Neural cell (in vitro differentiated cells): Measurements from ENCODE around the gene ARID3A. TPM values are rescaled to one million over a fixed set of nuclear protein-coding genes. Genes with fewer than 3 reads are reported as not detected.

Source experiments
- H2AFZ ChIP-seq: fragments of 200-600, 300-800 bp; sonication (generic), shearing (Covaris generic); 2 replicates; pipeline ENCODE4 v1.6.0; 2014; ENCODE audit warnings: low read depth, mild to moderate bottlenecking, antibody characterized with exemption, low read length, moderate library complexity
- H3F3A ChIP-seq: fragments of 200-600 bp; shearing (Covaris generic); 2 replicates; pipeline ENCODE4 v1.6.1; 2016; ENCODE audit warnings: mild to moderate bottlenecking, moderate library complexity, mixed read lengths, antibody characterized with exemption, low read length; ENCODE audit not compliant: insufficient read depth, poor library complexity, severe bottlenecking
- H3K27ac ChIP-seq: fragments of 200-600, 300-800 bp; sonication (generic), shearing (Covaris generic); 2 replicates; pipeline ENCODE4 v1.5.1; 2014; ENCODE audit warnings: mild to moderate bottlenecking, low read length, moderate library complexity
- H3K27me3 ChIP-seq: fragments of 300-800, 200-600 bp; sonication (generic), shearing (Covaris generic); 2 replicates; pipeline ENCODE4 v1.6.0; 2014; ENCODE audit warnings: mild to moderate bottlenecking, low read depth, low read length, moderate library complexity; ENCODE audit not compliant: insufficient read depth
- H3K36me3 ChIP-seq: fragments of 300-800, 200-600 bp; sonication (generic), shearing (Covaris generic); 2 replicates; pipeline ENCODE4 v1.5.1; 2014; ENCODE audit warnings: mild to moderate bottlenecking, antibody characterized with exemption, low read length, moderate library complexity; ENCODE audit not compliant: insufficient read depth
- H3K4me2 ChIP-seq: fragments of 300-800, 200-600 bp; sonication (generic), shearing (Covaris generic); 2 replicates; pipeline ENCODE4 v1.6.0; 2014; ENCODE audit warnings: mild to moderate bottlenecking, low read length
- H3K4me3 ChIP-seq: fragments of 300-800, 200-600 bp; sonication (generic), shearing (Covaris generic); 2 replicates; pipeline ENCODE4 v1.5.1; 2014; ENCODE audit warnings: mild to moderate bottlenecking, low read length, moderate library complexity
- H3K79me2 ChIP-seq: fragments of 200-600 bp; shearing (Covaris generic); replicated peaks from 2 replicates; pipeline ENCODE4 v1.6.0; 2014; ENCODE audit warnings: mild to moderate bottlenecking, low read length, moderate library complexity; ENCODE audit not compliant: insufficient read depth
- H3K9ac ChIP-seq: fragments of 300-800, 200-600 bp; sonication (generic), shearing (Covaris generic); 2 replicates; pipeline ENCODE4 v1.6.1; 2016; ENCODE audit warnings: mild to moderate bottlenecking, low read length, mixed read lengths
- H3K9me2 ChIP-seq: fragments of 200-600 bp; shearing (Covaris generic); 2 replicates; pipeline ENCODE4 v1.6.1; 2016; ENCODE audit warnings: mild to moderate bottlenecking, low read length, mixed read lengths; ENCODE audit not compliant: insufficient read depth
- H3K9me3 ChIP-seq: fragments of 200-600, 300-800 bp; sonication (generic), shearing (Covaris generic); 2 replicates; pipeline ENCODE4 v1.6.1; 2016; ENCODE audit warnings: mild to moderate bottlenecking, mixed run types, low read length, moderate library complexity, mixed read lengths
- H4K20me1 ChIP-seq: fragments of 200-600 bp; shearing (Covaris generic); 2 replicates; pipeline ENCODE4 v1.6.1; 2016; ENCODE audit warnings: mild to moderate bottlenecking, mixed run types; ENCODE audit not compliant: insufficient read depth
- CTCF ChIP-seq: fragments of 450-650 bp; IDR thresholded peaks from 2 replicates; pipeline ENCODE4 v1.5.1; 2014; ENCODE audit warnings: antibody characterized with exemption, mild to moderate bottlenecking, moderate library complexity; ENCODE audit not compliant: poor library complexity, severe bottlenecking
- EP300 ChIP-seq: fragments of 450-650 bp; conservative IDR thresholded peaks from 2 replicates; pipeline ENCODE4 v1.6.1; 2014; ENCODE audit warnings: antibody characterized with exemption, mild to moderate bottlenecking, moderate library complexity; ENCODE audit not compliant: poor library complexity, severe bottlenecking
- EZH2 ChIP-seq: fragments of 200-600, 300-800 bp; shearing (Covaris generic), sonication (generic); IDR thresholded peaks from 2 replicates; pipeline ENCODE4 v1.6.1; 2014; ENCODE audit warnings: antibody characterized with exemption, low read length, borderline replicate concordance, mild to moderate bottlenecking; ENCODE audit not compliant: insufficient read depth, poor library complexity, severe bottlenecking
- MXI1 ChIP-seq: fragments of 450-650 bp; conservative IDR thresholded peaks from 2 replicates; pipeline ENCODE4 v1.6.1; 2014; ENCODE audit warnings: antibody characterized with exemption, mild to moderate bottlenecking; ENCODE audit not compliant: poor library complexity, severe bottlenecking
- POLR2AphosphoS5 ChIP-seq: IDR thresholded peaks from 2 replicates; pipeline ENCODE4 v1.6.1; 2012
- RAD21 ChIP-seq: fragments of 450-650 bp; conservative IDR thresholded peaks from 2 replicates; pipeline ENCODE4 v1.6.1; 2014; ENCODE audit warnings: antibody characterized with exemption, mild to moderate bottlenecking, moderate library complexity
- REST ChIP-seq: IDR thresholded peaks from 2 replicates; pipeline ENCODE4 v1.6.1; 2012; ENCODE audit warnings: borderline replicate concordance
- SMC3 ChIP-seq: fragments of 450-650 bp; conservative IDR thresholded peaks from 2 replicates; pipeline ENCODE4 v1.6.1; 2014; ENCODE audit warnings: antibody characterized with exemption, mild to moderate bottlenecking, moderate library complexity; ENCODE audit not compliant: poor library complexity
- TAF1 ChIP-seq: IDR thresholded peaks from 2 replicates; pipeline ENCODE4 v1.6.1; 2012; ENCODE audit warnings: low read depth
- polyA plus RNA-seq: library from polyadenylated mRNA; depleted of rRNA; stranded (reverse); fragments of >200 nt; gene quantifications from 2 replicates; pipeline ENCODE4 v1.2.3, GENCODE V29; 2014

ARID3A gene
- polyA plus RNA-seq, 1 donor from 2014 or later: 11.4 TPM

- H3K4me2 ChIP-seq: no peak overlapping the region
- no peaks in the 10 kb centered on the region for H3K36me3 ChIP-seq
- H3F3A ChIP-seq: no peaks in the 10 kb centered on the region
- no peaks in the 10 kb centered on the region for H3K27me3 ChIP-seq
- H3K27ac ChIP-seq: no peak overlapping the region
- no peak for TF ChIP-seq EZH2
- TF ChIP-seq TAF1: no peak
- TF ChIP-seq REST: no peak
- no peak for TF ChIP-seq RAD21
- TF ChIP-seq EP300: no peak
- TF ChIP-seq CTCF: no peak
- TF ChIP-seq MXI1: no peak
- TF ChIP-seq POLR2AphosphoS5: no peak
- no peak for TF ChIP-seq SMC3
- no peaks in the 10 kb centered on the region for H3K9me2 ChIP-seq
- no peaks in the 10 kb centered on the region for H3K9me3 ChIP-seq
- H3K9ac ChIP-seq: no peak overlapping the region
- H2AFZ ChIP-seq: no peak overlapping the region
- H3K79me2 ChIP-seq: no peaks in the 10 kb centered on the region
- H3K4me3 ChIP-seq: no peak overlapping the region
- H4K20me1 ChIP-seq: no peaks in the 10 kb centered on the region
These were observed 81.8 kb downstream of the ARID3A start for GRCh38 chr19:1007399-1008251.

- TF ChIP-seq SMC3: no peak
- TF ChIP-seq POLR2AphosphoS5: no peak
- no peak for TF ChIP-seq EP300
- no peak for TF ChIP-seq CTCF
- no peak for TF ChIP-seq TAF1
- Histone ChIP-seq H3K27me3 (no peaks in the 10 kb centered on the region), H3K36me3 (no peaks in the 10 kb centered on the region)
These were observed 82.6 kb downstream of the ARID3A start for GRCh38 chr19:1008268-1009040.

More at GRCh38 chr19:1008268-1009040, 82.6 kb downstream of the ARID3A start:
- Histone ChIP-seq H4K20me1 (no peaks in the 10 kb centered on the region), H3K9ac (no peak overlapping the region), H3F3A (no peaks in the 10 kb centered on the region), H3K9me3 (no peaks in the 10 kb centered on the region), H3K9me2 (no peaks in the 10 kb centered on the region), H2AFZ (no peak overlapping the region), H3K27ac (no peak overlapping the region), H3K79me2 (no peaks in the 10 kb centered on the region), H3K4me2 (no peak overlapping the region), H3K4me3 (no peak overlapping the region)
